NB4 (cell line): ENCODE results near the gene BBX.
"Not testable (repeated sequence)": the region's sequence is repeated elsewhere in the genome, so short reads cannot be mapped to it uniquely, and the experiment has no call there.

Source experiments
- DNase-seq: peaks from one replicate; pipeline ENCODE4 v3.0.0; 2010; ENCODE audit warnings: low read depth
- H3K4me3 ChIP-seq: one replicate; pipeline ENCODE4 v1.5.1; 2011; ENCODE audit warnings: mild to moderate bottlenecking, low read depth, low read length, moderate library complexity
- CTCF ChIP-seq: IDR thresholded peaks from one replicate; pipeline ENCODE4 v1.5.1; 2012; ENCODE audit warnings: low read depth, low read length
- MAX ChIP-seq: IDR thresholded peaks from 2 replicates; pipeline ENCODE4 v1.6.1; 2011; ENCODE audit warnings: low read depth, low read length
- MYC ChIP-seq: IDR thresholded peaks from 2 replicates; pipeline ENCODE4 v1.6.1; 2011; ENCODE audit warnings: low read depth, low read length
- POLR2A ChIP-seq: IDR thresholded peaks from 2 replicates; pipeline ENCODE4 v1.6.1; 2011; ENCODE audit warnings: mild to moderate bottlenecking; ENCODE audit not compliant: insufficient read length; ENCODE audit errors: extremely low read depth

The BBX gene

GRCh38 chr3:107833043-107833442 lies 310.3 kb downstream of the BBX start:
- no peak for TF ChIP-seq MAX
- TF ChIP-seq CTCF: no peak
- TF ChIP-seq MYC: no peak
- no peak for TF ChIP-seq POLR2A
- no peak for DNase-seq
- no peak overlapping the region for H3K4me3 ChIP-seq

- TF ChIP-seq CTCF: no peak
- no peak for TF ChIP-seq MYC
- TF ChIP-seq POLR2A: no peak
- TF ChIP-seq MAX: no peak
- H3K4me3 ChIP-seq: no peak overlapping the region
- DNase-seq: no peak
These were observed 311.1 kb downstream of the BBX start for GRCh38 chr3:107833722-107834416.

- not testable (repeated sequence) for H3K4me3 ChIP-seq
These were observed 312.2 kb downstream of the BBX start for GRCh38 chr3:107835001-107835400.

GRCh38 chr3:107837895-107838612 lies 315.3 kb downstream of the BBX start:
- no peak overlapping the region for H3K4me3 ChIP-seq
- TF ChIP-seq POLR2A: no peak
- no peak for TF ChIP-seq MYC
- TF ChIP-seq CTCF: no peak
- TF ChIP-seq MAX: no peak
- DNase-seq: no peak

More at GRCh38 chr3:107835001-107835400, 312.2 kb downstream of the BBX start:
- DNase-seq: not testable (repeated sequence)

- no peak for DNase-seq
- no peak for TF ChIP-seq POLR2A
- no peak for TF ChIP-seq MYC
- TF ChIP-seq MAX: no peak
- TF ChIP-seq CTCF: no peak
- H3K4me3 ChIP-seq: no peak overlapping the region
These were observed 319.1 kb downstream of the BBX start for GRCh38 chr3:107841831-107842230.

GRCh38 chr3:107842940-107843339 lies 320.2 kb downstream of the BBX start:
- TF ChIP-seq MAX (no peak), CTCF (no peak), POLR2A (no peak), MYC (no peak)
- H3K4me3 ChIP-seq: no peak overlapping the region
- no peak for DNase-seq
